Activated CD4-positive, alpha-beta T cell treated with anti-CD3 and anti-CD28 coated beads, Interleukin-2, amount 50 U/mL, for 1 hour (primary cell): ENCODE results near the gene DDO.
"Not testable (repeated sequence)": the region's sequence is repeated elsewhere in the genome, so short reads cannot be mapped to it uniquely, and the experiment has no call there.

Experiments
- DNase-seq: peaks from one replicate; pipeline ENCODE4 v3.0.0-alpha.2; 2020

DDO gene, protein sequence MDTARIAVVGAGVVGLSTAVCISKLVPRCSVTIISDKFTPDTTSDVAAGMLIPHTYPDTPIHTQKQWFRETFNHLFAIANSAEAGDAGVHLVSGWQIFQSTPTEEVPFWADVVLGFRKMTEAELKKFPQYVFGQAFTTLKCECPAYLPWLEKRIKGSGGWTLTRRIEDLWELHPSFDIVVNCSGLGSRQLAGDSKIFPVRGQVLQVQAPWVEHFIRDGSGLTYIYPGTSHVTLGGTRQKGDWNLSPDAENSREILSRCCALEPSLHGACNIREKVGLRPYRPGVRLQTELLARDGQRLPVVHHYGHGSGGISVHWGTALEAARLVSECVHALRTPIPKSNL

DNA sequence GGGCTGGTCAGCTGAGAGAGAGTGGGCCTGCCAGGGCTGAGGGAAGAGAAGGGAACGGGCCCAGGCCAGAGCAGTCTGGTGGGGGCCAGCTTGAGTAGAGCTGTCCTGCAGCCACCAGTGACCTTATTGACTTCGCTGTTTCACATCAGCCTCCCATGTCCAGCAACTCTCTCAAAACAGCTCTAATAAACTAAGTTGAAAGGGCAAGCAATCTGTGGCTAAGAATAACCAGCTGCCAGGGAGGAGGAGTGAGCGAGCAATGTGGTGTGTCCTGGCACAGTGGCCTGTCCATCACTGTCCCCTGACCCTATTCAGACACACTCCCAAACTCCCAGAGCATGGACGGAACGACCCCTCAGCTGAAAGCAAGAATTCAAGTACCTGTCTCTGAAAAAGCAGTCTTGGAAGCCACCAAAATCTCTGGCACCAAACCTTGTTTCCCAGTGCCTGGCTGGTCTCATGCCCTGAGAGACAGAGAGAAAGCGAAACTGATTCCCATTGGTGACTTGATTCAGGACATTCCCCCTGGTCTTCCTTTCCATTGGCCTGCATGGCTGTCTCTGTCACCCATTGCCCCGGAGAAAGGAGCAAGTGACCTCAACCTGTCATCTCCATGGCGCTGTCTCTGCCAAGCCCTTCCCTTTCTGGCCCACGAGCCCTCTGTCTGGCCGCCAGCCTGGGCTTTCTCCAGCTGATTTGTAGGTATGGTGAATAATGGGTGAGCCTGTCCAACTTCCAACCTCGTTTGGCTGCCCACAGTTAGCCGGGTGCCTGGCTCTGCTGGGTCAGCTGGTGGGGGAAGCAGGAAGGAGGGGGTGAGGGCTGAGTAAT is at the start of gene DDO:
DDO (minus strand) TSS at position 490 of the 831 bp plus-strand sequence. CDS start 2,113 bp downstream, outside the sequence.
- DNase-seq, result no peak

GRCh38 chr6:110462884-110463481 is 47.6 kb upstream of the DDO start:
- DNase-seq, result no peak

DNA sequence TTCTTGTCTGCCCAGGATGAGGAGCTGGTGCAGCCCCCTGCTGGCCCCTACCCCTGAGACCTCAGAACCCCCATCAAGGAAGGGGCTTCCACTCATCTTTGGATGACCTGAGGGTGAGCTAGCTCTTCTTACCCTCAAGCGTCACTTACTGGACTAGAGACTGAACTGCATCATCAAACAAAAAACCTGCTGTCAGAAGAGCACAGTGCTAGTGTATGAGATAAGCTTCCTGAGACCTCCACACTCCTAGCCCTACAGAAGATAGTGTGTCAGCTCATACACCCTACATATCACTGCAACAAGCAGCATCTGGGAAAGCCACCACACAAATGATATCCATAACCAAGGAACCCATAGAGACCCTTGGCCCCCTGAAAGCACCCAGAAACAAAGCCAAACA is 46.0 kb upstream of the DDO start:
- DNase-seq, result no peak

DNA sequence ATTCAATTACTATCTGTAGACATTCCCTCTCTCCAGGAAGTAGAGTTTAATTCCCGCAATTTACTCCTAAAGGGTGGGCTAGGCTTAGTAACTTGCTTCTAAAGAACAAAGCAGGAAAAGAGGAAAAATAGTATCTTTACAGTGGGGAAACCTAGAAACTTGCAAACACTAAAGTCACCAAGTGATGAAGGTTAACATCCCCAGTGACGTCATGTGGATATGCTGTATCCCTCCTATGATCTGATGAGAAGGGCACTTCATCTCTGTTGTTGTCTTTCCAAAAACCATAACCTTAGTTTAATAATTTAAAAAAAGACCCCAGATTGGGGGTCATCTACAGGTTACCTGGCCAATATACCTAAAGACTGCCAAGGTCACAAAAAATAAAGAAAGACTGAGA is 43.8 kb upstream of the DDO start:
- DNase-seq, result no peak

DNA sequence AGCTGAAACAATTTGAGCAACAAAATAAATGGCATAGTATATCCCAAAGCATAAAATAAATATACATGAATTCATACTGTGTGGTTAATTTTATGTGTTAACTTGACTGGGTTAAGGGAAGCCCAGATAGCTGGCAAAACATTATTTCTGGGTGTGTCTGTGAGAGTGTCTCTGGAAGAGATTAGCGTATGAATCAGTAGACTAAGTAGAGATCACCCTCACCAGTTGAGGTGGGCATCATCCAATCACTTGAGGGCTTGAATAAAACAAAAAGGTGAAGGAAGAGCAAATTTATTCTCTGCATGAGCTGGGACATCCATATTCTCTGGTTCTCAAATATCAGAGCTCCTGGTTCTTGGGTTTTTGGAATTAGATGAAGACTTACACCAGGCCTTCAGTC is 43.1 kb upstream of the DDO start:
- DNase-seq, result no peak

DNA sequence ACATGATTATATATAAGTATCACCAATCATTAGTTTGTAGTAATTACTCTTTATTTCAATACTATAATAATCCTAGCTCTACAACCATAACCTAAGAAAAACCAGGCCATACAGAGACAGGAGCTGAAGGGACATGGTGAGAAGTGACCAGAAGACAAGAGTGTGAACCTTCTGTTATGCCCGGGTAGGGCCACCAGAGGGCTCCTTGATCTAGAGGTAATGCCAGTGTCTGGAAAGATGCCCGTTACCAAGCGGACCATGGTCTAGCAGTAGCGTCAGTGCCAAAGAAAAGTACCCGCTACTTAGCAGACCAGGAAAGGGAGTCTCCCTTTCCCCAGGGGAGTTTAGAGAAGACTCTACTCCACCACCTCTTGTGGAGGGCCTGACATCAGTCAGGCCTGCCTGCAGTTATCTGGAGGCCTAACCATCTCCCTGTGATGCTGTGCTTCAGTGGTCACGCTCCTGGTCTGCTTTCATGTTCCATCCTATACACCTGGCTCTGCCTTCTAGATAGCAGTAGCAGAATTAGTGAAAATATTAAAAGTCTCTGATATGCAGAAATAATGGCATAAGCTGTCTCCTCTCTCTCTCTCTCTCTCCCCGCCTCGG is 42.3 kb upstream of the DDO start:
- not testable (repeated sequence) for DNase-seq

DNA sequence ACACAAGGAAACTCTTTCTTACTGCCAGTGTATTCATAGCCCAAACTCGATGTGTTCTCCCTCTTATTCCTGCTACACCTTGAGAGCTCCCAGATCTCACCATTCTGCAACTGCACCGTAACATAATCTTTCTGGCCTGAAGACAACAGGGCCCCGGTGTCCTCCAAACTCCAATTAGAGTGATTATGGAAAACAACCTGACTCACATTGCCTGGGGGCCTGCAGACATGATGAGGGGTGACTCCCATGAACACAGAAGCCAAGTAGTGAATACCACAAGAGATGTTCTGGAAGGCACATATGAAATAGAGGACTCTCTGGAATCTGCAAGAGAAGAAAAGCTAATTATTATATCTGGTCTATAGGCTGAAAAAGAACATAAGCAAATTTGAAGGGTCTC is 41.3 kb upstream of the DDO start:
- DNase-seq, result no peak

DNA sequence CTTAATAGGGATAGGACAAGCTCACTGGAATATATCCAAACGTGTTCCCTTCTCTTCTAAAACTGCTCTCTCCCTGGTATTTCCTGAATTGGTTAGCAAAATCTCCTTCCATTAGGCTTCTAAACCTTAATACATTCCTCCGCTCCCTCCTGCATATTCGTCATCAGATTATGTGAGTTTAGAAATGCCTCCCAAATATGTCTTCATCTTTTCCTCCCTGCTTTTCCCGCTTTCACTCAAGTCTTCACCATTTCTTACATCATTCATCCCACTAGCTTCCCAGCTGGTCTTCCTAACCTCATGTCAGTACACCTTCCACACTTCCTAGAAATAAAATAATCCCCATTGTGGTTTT is 34.1 kb upstream of the DDO start:
- no peak for DNase-seq

DNA sequence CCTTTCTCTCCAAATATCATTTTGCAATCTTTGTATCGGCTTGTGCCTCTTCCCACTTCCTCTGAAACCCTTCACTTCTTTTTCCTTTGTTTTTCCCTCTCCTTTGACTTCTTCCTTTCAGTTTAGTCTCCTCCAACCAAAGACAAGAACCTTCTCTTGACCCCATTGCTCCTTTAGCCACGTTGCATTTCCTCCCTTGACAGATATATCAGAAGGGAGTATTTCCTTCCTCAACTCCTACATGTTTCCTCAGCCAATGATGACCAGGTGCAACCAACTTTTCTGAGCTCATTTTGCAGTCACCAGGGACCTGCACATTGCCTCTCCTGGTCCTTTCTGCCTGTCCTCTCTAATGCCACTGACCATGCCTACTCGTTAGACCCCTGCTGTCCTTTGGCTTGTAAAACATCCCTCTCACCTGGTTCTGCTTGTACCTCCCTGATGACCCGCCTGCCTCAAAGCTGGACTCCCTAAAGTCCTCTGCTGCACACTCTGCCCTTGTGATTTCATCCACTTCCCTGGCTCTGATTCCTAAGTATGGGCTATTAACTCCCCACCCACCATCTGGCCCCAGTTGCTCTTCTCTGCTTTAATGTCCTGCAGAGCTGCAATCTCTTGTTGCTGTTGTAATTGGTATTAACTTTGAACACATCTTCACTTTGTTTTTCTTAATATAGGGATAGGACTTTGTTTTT is 33.6 kb upstream of the DDO start:
- no peak for DNase-seq

DNA sequence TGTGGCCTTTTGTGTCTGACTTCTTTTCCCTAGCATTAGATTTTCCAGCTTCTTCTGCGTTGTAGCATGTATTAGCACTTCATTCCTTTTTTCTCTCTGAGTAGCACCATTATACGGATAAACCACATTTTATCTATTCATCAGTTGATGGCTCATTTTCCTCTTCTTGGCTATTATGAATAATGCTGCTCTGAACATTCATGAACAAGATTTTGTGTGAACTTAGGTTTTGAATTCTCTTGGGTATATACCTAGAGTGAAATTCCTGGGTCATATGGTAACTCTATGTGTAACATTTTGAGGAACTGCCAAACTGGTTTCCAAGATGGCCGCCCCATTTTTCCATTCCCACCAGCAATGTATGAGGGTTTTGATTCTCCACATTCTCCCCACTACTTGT is 32.4 kb upstream of the DDO start:
- DNase-seq, result no peak

- DNase-seq, result no peak
Observed at GRCh38 chr6:110446405-110446804, 31.0 kb upstream of the DDO start.

- DNase-seq, result no peak
Observed at GRCh38 chr6:110440026-110440425, 24.7 kb upstream of the DDO start.

GRCh38 chr6:110439356-110439755 is 24.0 kb upstream of the DDO start:
- no peak for DNase-seq

DNA sequence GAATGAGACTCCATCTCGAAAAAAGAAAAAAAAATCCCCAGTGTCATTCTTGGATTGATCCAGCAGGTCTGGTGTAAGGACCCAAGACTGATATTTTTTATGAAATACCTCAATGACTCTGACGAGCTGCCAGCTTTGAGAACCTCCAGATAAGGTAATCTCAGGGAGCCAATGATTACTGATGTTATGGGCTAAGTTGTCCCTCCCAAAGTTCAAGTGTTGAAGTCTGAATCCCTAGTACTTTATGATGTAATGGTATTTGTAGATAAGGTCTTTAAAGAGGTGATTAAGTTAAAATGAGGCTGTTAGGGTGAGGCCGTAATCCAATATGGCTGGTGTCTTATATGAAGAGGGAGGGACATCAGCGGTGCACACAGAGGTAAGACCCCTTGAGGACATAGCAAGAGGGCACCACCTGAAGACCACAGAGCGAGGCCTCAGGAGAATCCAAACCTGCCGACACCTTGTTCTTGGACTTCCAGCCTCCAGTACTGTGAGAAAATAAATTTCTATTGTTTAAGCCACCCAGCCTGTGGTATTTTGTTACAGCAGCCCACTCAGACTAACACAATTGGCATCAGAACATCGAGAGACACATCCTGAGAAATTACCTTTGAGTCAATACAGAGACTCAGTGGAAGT is 19.7 kb upstream of the DDO start:
- no peak for DNase-seq

- no peak for DNase-seq
Observed at GRCh38 chr6:110432285-110432900, 17.0 kb upstream of the DDO start.

- no peak for DNase-seq
Observed at GRCh38 chr6:110430741-110431140, 15.4 kb upstream of the DDO start.

DNA sequence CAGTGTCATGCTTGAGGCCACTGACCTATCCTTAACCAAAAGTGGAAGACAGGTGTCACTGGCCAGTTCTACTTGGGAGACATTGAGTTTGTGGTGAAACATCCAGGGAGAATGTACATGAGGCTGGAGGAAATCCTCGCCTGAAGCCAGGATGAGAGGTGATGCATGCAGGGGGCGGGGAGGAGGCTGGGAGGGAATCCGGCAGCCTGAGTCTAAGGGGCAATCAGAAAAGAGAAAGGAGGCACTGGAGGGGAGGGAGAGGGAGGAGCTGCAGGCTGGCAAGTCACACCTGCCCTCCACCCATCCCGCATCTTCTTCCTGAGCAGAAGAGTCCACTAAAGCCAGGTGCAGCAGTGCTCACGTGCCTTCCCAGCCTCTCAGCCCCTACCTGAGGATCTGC is 14.9 kb upstream of the DDO start:
- no peak for DNase-seq

DNA sequence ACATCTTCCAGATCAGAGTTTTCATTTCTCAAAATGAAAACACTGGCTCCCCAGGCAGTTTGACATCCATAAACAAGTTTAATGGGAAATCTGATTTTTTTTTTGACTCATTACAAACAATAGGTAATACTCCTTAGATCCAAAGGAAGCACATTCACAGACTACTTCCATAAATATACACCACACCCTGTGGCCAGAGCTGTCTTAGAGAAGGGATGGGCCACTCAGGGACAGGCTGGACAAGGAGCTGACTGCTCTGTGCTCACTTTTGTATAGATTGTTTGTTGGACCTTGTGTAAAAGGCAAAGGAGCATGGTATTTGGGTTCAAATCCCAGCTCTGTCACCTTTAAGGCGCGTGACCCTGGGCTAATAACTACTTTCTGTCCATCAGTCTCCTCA is 12.8 kb upstream of the DDO start:
- no peak for DNase-seq

- no peak for DNase-seq
Observed at GRCh38 chr6:110425816-110426215, 10.4 kb upstream of the DDO start.

GRCh38 chr6:110422444-110422822 is 7.1 kb upstream of the DDO start:
- no peak for DNase-seq

GRCh38 chr6:110421749-110422443 is 6.5 kb upstream of the DDO start:
- no peak for DNase-seq
